Activated CD8-positive, alpha-beta memory T cell treated with anti-CD3 and anti-CD28 coated beads for 48 hours (primary cell): ENCODE measurements around the gene DCP1B.

Source experiments
- DNase-seq, 3 experiments: peaks; one replicate each; pipeline ENCODE4 v3.0.0-alpha.2; 2020; ENCODE audit warnings: low read depth in 2 of 3, low spot score in 2 of 3

DCP1B gene

DNA sequence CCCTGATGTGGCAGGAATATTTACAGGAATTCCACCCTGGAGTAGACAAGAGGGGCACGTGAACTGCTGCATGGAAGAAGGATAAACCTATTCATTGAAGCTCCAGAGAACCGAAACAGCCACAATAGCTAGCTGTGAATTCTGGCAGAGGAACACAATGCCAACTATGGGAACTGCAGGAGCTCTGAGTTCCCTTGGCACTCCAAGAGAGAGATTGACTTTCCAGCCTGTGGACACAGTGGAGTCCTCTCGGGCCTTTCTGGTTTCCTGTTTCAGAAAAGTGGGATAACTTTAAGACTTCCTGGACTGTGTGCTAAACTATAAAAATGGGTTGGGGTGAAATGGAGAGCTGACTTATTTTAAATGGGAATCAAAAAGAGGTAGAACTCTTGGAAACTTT lies 97.7 kb downstream of the DCP1B start:
- DNase-seq = no peak

DNA sequence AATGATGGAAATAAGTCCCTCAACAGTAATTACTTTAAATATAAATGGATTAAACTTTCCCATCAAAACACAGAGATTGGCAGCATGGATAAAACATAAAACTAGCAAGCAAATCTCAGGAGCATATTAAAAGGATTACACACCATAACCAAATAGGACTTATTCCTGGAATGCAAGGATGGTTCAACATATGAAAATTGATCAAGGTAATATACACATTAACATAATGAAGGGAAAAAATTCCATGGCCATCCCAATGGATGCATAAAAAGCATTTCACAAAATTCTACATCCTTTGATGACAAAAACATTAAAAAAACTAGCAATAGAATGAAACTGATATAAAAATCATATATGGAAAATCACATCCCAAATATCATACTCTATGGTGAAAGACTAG lies 99.4 kb downstream of the DCP1B start:
- no peak for DNase-seq

DNA sequence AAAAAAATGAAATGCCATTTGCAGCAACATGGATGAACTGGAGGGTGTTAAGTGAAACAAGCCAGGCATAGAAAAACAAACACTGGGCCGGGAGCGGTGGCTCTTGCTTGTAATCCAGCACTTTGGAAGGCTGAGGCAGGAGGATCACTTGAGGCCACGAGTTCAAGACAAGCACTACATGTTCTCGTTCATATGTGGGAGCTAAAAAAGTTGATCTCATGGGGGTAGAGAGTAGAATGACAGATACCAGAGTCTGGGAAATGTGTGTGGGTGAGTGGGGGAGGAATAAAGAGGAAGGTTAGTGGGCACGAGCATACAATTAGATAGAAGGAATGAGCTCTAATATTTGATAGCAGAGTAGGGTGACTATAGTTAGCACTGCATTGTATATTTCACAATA lies 107.3 kb downstream of the DCP1B start:
- no peak for DNase-seq
